Measurements from ENCODE around the gene LYZL4. TPM values are rescaled to one million over a fixed set of nuclear protein-coding genes. Genes with fewer than 3 reads are reported as not detected.

The LYZL4 gene
- total and polyA plus RNA-seq, 2 of the 4 experiments (the other 2 are of a cell fraction): not detected

DNA sequence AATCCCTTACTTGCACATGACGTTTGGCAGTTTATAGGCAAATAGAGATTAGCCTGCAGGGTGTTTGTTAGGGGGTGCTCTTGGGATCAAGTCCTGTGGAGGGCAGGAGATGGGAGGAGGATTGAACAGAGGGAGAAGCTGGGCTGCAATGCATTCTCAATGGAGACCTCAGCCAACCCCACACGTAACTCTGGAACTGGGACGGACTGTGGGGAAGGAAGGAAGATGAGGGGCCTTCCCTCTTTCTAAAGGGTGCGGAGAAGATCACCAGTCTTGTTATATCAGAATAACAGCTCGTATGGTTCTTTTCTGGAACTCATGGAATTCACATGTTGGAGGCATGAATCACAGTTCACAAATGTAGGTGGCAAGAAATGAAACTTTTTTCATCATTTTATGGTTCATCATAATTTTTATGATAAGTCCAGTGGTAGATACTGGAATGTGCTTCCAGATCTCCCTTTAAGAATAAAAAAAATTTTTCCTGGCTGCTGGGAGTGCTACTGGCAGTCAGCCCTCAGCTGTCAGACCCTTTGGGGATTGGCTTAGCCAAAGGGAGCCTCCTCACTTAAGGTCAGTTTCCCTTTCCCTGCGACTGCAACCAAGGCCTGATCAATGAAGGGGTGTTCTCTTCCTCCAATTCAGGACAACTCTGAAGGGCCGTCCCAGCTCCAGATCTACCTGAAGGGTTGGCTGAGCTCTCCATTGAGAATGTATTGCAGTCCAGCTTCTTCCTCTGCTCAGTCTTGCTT, 20.5 kb upstream of the LYZL4 start:
- no peak overlapping the region for H3K4ac ChIP-seq (ENCODE audit: low read depth, low read length)
- intact Hi-C loops (cut with micrococcal nuclease): no loop called here
- H3K27ac ChIP-seq (ENCODE audit: insufficient read depth, low read length): no peak overlapping the region
- H4K8ac ChIP-seq (ENCODE audit: low read depth in 2 of 2, low read length in 2 of 2): no peak overlapping the region
- no peak overlapping the region for H2AFZ ChIP-seq (replicated peaks; ENCODE audit: low read length, poor library complexity)
- ATAC-seq (ENCODE audit: low read depth) (no peak), DNase-seq (no peak)
- H2BK5ac ChIP-seq (ENCODE audit: low read depth, low read length, poor library complexity, severe bottlenecking): no peak overlapping the region
- no peak overlapping the region for H2BK120ac ChIP-seq (ENCODE audit: low read depth, low read length)
- H3K4me2 ChIP-seq (ENCODE audit: low read depth, low read length): no peak overlapping the region
- no peak overlapping the region for H2AK5ac ChIP-seq (ENCODE audit: low read depth, low read length)
- H4K20me1 ChIP-seq (ENCODE audit: insufficient read depth, low read length): no peaks in the 10 kb centered on the region
- in situ Hi-C loops (cut with MboI; ENCODE audit: low sequenced_read_pairs): loop anchor here (25.0 kb wide), 1 partner anchor 319 kb away; no protein-coding TSS in a partner anchor
- H2AK9ac ChIP-seq (replicated peaks; ENCODE audit: low read depth, low read length, poor library complexity): no peak overlapping the region
- CTCF ChIA-PET: no interaction called here
- H3K4me1 ChIP-seq (ENCODE audit: control insufficient read depth, insufficient read depth, low read length): no peaks in the 10 kb centered on the region
- no peaks in the 10 kb centered on the region for H3K36me3 ChIP-seq (ENCODE audit: control insufficient read depth, insufficient read depth, low read length)
- H3K14ac ChIP-seq (replicated peaks; ENCODE audit: low read depth, low read length): no peak overlapping the region
- no peak for TF ChIP-seq RFX5 (IDR thresholded peaks at IDR 0.05; ENCODE audit: low read depth, low read length)
- TF ChIP-seq RAD21 (IDR thresholded peaks at IDR 0.05; ENCODE audit: low read length): no peak
- TF ChIP-seq NFE2L2 (IDR thresholded peaks at IDR 0.05; ENCODE audit: low read depth, low read length): no peak
- TF ChIP-seq SMC3 (IDR thresholded peaks at IDR 0.05; ENCODE audit: low read depth, low read length): no peak
- no peak for TF ChIP-seq FOS (IDR thresholded peaks at IDR 0.05; ENCODE audit: low read depth, low read length)
- no peak for TF ChIP-seq RCOR1 (IDR thresholded peaks at IDR 0.05; ENCODE audit: insufficient replicate concordance, low read length)
- H3K9me3 ChIP-seq (ENCODE audit: control insufficient read depth, insufficient read depth, low read length): no peaks in the 10 kb centered on the region
- H3K4me3 ChIP-seq (ENCODE audit: insufficient read depth, low read depth, low read length): no peak overlapping the region
- H3K79me1 ChIP-seq (ENCODE audit: low read depth in 1 of 2, low read length in 2 of 2): no peaks in the 10 kb centered on the region
- H3K9ac ChIP-seq (ENCODE audit: low read depth, low read length): no peak overlapping the region
- dilution Hi-C loops (cut with HindIII; ENCODE audit: low sequenced_read_pairs, unreplicated experiment): no loop called here
- BruUV-seq (replicated peaks): no TSS peak
- H2BK15ac ChIP-seq (ENCODE audit: low read depth, low read length): no peak overlapping the region
- POLR2A ChIA-PET (ENCODE audit: unreplicated experiment): no interaction called here
- no peak overlapping the region for H3K18ac ChIP-seq (ENCODE audit: low read depth, low read length)
- H3K27me3 ChIP-seq (ENCODE audit: control insufficient read depth, insufficient read depth, low read length): no peaks in the 10 kb centered on the region; the same call in 1 of the 2 replicates
- no peak overlapping the region for H4K5ac ChIP-seq (ENCODE audit: low read depth, low read length)
- H3K23ac ChIP-seq (ENCODE audit: low read depth, low read length): no peak overlapping the region
- H4K91ac ChIP-seq (ENCODE audit: insufficient read depth, low read depth, low read length): no peak overlapping the region
- no CpG with 5 or more reads among the region's 7 CpGs for WGBS, 2 experiments (ENCODE audit: extremely low coverage in 2 of 2, insufficient read length in 1 of 2)
- no peak overlapping the region for H3K56ac ChIP-seq (ENCODE audit: extremely low read depth, insufficient read depth, low read length)
- no peak overlapping the region for H2BK20ac ChIP-seq (ENCODE audit: low read depth, low read length)
- no peaks in the 10 kb centered on the region for H3K9me1 ChIP-seq (ENCODE audit: insufficient read depth, low read length)

Data from IMR-90 (cell line).